K562 (cell line): Measurements from ENCODE around the gene HSPA1L. TPM values are rescaled to one million over a fixed set of nuclear protein-coding genes. Genes with fewer than 3 reads are reported as not detected.

Experiments
- BCOR ChIP-seq: fragments of 450-650 bp; IDR thresholded peaks from 2 replicates; pipeline ENCODE4 v1.6.1; 2016
- CHD4 ChIP-seq: fragments of 200-600 bp; sonication (generic); IDR thresholded peaks from 3 replicates; pipeline ENCODE4 v1.6.1; 2012; ENCODE audit warnings: low read depth, mild to moderate bottlenecking, mixed read lengths, low read length, inconsistent platforms; ENCODE audit not compliant: insufficient read depth, insufficient replicate concordance, poor library complexity, severe bottlenecking
- CREB1 ChIP-seq, 2 experiments: sonication (generic) in 1 of 2; formaldehyde crosslinking in 1 of 2; IDR thresholded peaks; 2 replicates each; pipeline versions ENCODE4 v1.6.1 to v1.8.0; 2012 to 2022; ENCODE audit warnings: inconsistent platforms in 1 of 2, mild to moderate bottlenecking in 1 of 2, missing genetic modification reagents in 1 of 2, moderate library complexity in 1 of 2
- EP400 ChIP-seq: fragments of 450-650 bp; IDR thresholded peaks from 2 replicates; pipeline ENCODE4 v1.6.1; 2017; ENCODE audit warnings: antibody characterized with exemption, mild to moderate bottlenecking, moderate library complexity
- FOXM1 ChIP-seq, 2 experiments: fragments of 450-650 bp in 1 of 2; sonication (generic) in 1 of 2; formaldehyde crosslinking in 1 of 2; IDR thresholded peaks; 2 replicates each; pipeline versions ENCODE4 v1.6.1 to v1.9.0; 2017 to 2022; ENCODE audit warnings: low read depth in 2 of 2, mild to moderate bottlenecking in 2 of 2, missing genetic modification reagents in 1 of 2, moderate library complexity in 1 of 2
- MAZ ChIP-seq, 2 experiments: fragments of 450-650 bp in 1 of 2; sonication (generic) in 1 of 2; formaldehyde crosslinking; IDR thresholded peaks in 1 of 2; conservative IDR thresholded peaks in 1 of 2; 2 replicates each; pipeline versions ENCODE4 v1.4.0 to v1.5.0; 2020; ENCODE audit warnings: mild to moderate bottlenecking in 1 of 2, missing genetic modification reagents in 1 of 2
- NR2C1 ChIP-seq, 2 experiments: fragments of 450-650 bp; IDR thresholded peaks; 2 replicates each; pipeline ENCODE4 v1.6.1; 2017; ENCODE audit warnings: mild to moderate bottlenecking in 2 of 2, antibody characterized with exemption in 1 of 2, inconsistent platforms in 1 of 2, missing compliant biosample characterization in 1 of 2, missing genetic modification characterization in 1 of 2
- PHF8 ChIP-seq: fragments of 200-600 bp; sonication (generic); IDR thresholded peaks from 2 replicates; pipeline ENCODE4 v1.6.1; 2012; ENCODE audit warnings: mixed run types, mild to moderate bottlenecking, inconsistent platforms, low read length, moderate library complexity, borderline replicate concordance
- POLR2H ChIP-seq: IDR thresholded peaks from 2 replicates; pipeline ENCODE4 v1.6.1; 2016; ENCODE audit warnings: missing genetic modification characterization, low read depth, mild to moderate bottlenecking, control low read depth, missing compliant biosample characterization, moderate library complexity
- PTRF ChIP-seq: fragments of 450-650 bp; IDR thresholded peaks from 2 replicates; pipeline ENCODE4 v1.6.1; 2016; ENCODE audit warnings: mild to moderate bottlenecking, missing genetic modification characterization, missing compliant biosample characterization
- RBM15 ChIP-seq: fragments of 200-400 bp; formaldehyde crosslinking; IDR thresholded peaks from 2 replicates; pipeline ENCODE4 v1.6.1; 2018; ENCODE audit warnings: mild to moderate bottlenecking, low read length, moderate library complexity; ENCODE audit not compliant: insufficient read depth
- RNF219 ChIP-seq: fragments of 250-450 bp; sonication (Bioruptor Pico); IDR thresholded peaks from 2 replicates; pipeline ENCODE4 v1.5.0; 2022; ENCODE audit warnings: mild to moderate bottlenecking
- SFPQ ChIP-seq: fragments of 200-400 bp; formaldehyde crosslinking; IDR thresholded peaks from 2 replicates; pipeline ENCODE4 v1.6.1; 2017; ENCODE audit warnings: mild to moderate bottlenecking, low read depth, low read length, moderate library complexity
- SMARCB1 ChIP-seq: IDR thresholded peaks from 2 replicates; pipeline ENCODE4 v1.6.1; 2011; ENCODE audit warnings: improper control_type of control experiment, low read depth; ENCODE audit not compliant: insufficient read length
- SMC3 ChIP-seq: conservative IDR thresholded peaks from 2 replicates; pipeline ENCODE4 v1.6.1; 2011; ENCODE audit warnings: low read depth, low read length, improper control_type of control experiment; ENCODE audit not compliant: insufficient read depth
- ZBTB1 ChIP-seq: sonication (generic); formaldehyde crosslinking; IDR thresholded peaks from 2 replicates; pipeline ENCODE4 v1.8.1; 2023; ENCODE audit warnings: missing genetic modification reagents, low read depth, mild to moderate bottlenecking, borderline replicate concordance
- ZNF165 ChIP-seq: fragments of 250-450 bp; sonication (Bioruptor Pico); IDR thresholded peaks from 2 replicates; pipeline ENCODE4 v1.4.0; 2020; ENCODE audit warnings: borderline replicate concordance
- ZNF695 ChIP-seq: fragments of 450-650 bp; formaldehyde crosslinking; IDR thresholded peaks from 2 replicates; pipeline ENCODE4 v1.4.0; 2020; ENCODE audit warnings: mild to moderate bottlenecking, moderate library complexity
- polyA plus RNA-seq, 8 experiments: library from polyadenylated mRNA; depleted of rRNA in 4 of 8; stranded (reverse) in 5 of 8; unstranded in 3 of 8; fragments of >200 nt; fragmentation: Nextera tagmentation in 2 of 8; fragmentation: Illumina TruSeq in 1 of 8; extraction: Ambion mirVana in 2 of 8; extraction: Trizol in 1 of 8; gene quantifications; 2 replicates each; pipeline versions ENCODE4 v1.2.1 to v1.2.3, GENCODE V29; 2011 to 2014; ENCODE audit warnings: inconsistent platforms in 1 of 8, missing spikeins in 1 of 8
- total RNA-seq, 7 experiments: library from RNA; depleted of rRNA in 6 of 7; stranded (reverse); fragments of >200 nt in 6 of 7; fragmentation: Illumina TruSeq in 2 of 7; extraction: Trizol in 2 of 7; gene quantifications; 2 replicates each; pipeline versions ENCODE4 v1.2.1 to v1.2.3, GENCODE V29; 2011 to 2021; ENCODE audit warnings: low replicate concordance in 1 of 7
- TF ChIP-seq, protein P1 (sequence below): sonication (generic); formaldehyde crosslinking; IDR thresholded peaks from 2 replicates; pipeline ENCODE4 v1.8.1; 2023; ENCODE audit warnings: mild to moderate bottlenecking, missing genetic modification reagents

The HSPA1L gene
- total and polyA plus RNA-seq, 9 of the 15 experiments (the other 6 are each of a cell fraction or from before 2014, with no cell fraction given), result 0.14 to 2.1 (median 1.3) TPM

GRCh38 chr6:31794866-31795615 is 20.0 kb downstream of the HSPA1L start (continued):
- TF ChIP-seq SFPQ (no peak), POLR2H (tag) (no peak), SMC3 (no peak), EP400 (no peak), ZBTB1 (CRISPR knock-in tag) (0 out of 2 replicates have a peak, but pooled peaks have one; percentile 63), NR2C1 (IDR thresholded peaks at IDR 0.05) (no peak), NR2C1 (tag; IDR thresholded peaks at IDR 0.05) (no peak; the same call in 1 of the 2 replicates), RBM15 (no peak), ZNF165 (CRISPR knock-in tag) (no peak), FOXM1 (IDR thresholded peaks at IDR 0.05; ENCODE audit: low read depth) (no peak), FOXM1 (CRISPR knock-in tag; IDR thresholded peaks at IDR 0.05; ENCODE audit: low read depth) (peak; percentile 20; the same call in 1 of the 2 replicates), MAZ (CRISPR knock-in tag; conservative IDR thresholded peaks at IDR 0.05 in 1 of 2, IDR thresholded peaks at IDR 0.05 in 1 of 2) (peak in 1 of 2 experiments; percentile 7; a peak in 2 of 4 replicates), PTRF (no peak), SMARCB1 (no peak), CHD4 (no peak), RNF219 (no peak), ZNF695 (CRISPR knock-in tag) (no peak), CREB1 (IDR thresholded peaks at IDR 0.05) (no peak), CREB1 (CRISPR knock-in tag; IDR thresholded peaks at IDR 0.05) (peak; percentile 53; the same call in 1 of the 2 replicates), PHF8 (no peak), BCOR (peak; percentile 49; the same call in 1 of the 2 replicates)
- TF ChIP-seq, protein P1, sequence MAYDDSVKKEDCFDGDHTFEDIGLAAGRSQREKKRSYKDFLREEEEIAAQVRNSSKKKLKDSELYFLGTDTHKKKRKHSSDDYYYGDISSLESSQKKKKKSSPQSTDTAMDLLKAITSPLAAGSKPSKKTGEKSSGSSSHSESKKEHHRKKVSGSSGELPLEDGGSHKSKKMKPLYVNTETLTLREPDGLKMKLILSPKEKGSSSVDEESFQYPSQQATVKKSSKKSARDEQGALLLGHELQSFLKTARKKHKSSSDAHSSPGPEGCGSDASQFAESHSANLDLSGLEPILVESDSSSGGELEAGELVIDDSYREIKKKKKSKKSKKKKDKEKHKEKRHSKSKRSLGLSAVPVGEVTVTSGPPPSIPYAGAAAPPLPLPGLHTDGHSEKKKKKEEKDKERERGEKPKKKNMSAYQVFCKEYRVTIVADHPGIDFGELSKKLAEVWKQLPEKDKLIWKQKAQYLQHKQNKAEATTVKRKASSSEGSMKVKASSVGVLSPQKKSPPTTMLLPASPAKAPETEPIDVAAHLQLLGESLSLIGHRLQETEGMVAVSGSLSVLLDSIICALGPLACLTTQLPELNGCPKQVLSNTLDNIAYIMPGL, result no peak
